Thymus (tissue), 11 donors: Measurements from ENCODE around the gene REV3L. TPM values are rescaled to one million over a fixed set of nuclear protein-coding genes. Genes with fewer than 3 reads are reported as not detected.
A peak's percentile ranks its signal among the peaks of the same experiment; 100 is the strongest.
"Not testable (repeated sequence)": the region's sequence is repeated elsewhere in the genome, so short reads cannot be mapped to it uniquely, and the experiment has no call there.

ENCODE experiments used
- DNase-seq, 9 donors: peaks; one replicate each; pipeline ENCODE4 v3.0.0-alpha.2; 2013; ENCODE audit warnings: low spot score in 9 of 9, low read depth in 6 of 9, missing footprints in 1 of 9
- H3K27ac ChIP-seq, 2 donors: one replicate each; pipeline ENCODE4 v1.5.1; 2013; ENCODE audit warnings: control low read depth in 1 of 2, low read depth in 1 of 2, low read length in 1 of 2, mild to moderate bottlenecking in 1 of 2, moderate library complexity in 1 of 2
- H3K27me3 ChIP-seq, 2 donors: one replicate each; pipeline ENCODE4 v1.5.1; 2013; ENCODE audit warnings: low read length in 1 of 2; ENCODE audit not compliant: control insufficient read depth in 2 of 2, insufficient read depth in 1 of 2
- H3K36me3 ChIP-seq, 2 donors: one replicate each; pipeline ENCODE4 v1.5.1; 2013; ENCODE audit warnings: low read length in 1 of 2, mild to moderate bottlenecking in 1 of 2, moderate library complexity in 1 of 2; ENCODE audit not compliant: control insufficient read depth in 2 of 2, insufficient read depth in 2 of 2
- H3K4me1 ChIP-seq, 2 donors: one replicate each; pipeline ENCODE4 v1.5.1; 2013; ENCODE audit warnings: low read length in 2 of 2; ENCODE audit not compliant: control insufficient read depth in 2 of 2, insufficient read depth in 2 of 2
- H3K4me3 ChIP-seq, 2 donors: one replicate each; pipeline ENCODE4 v1.5.1; 2013; ENCODE audit warnings: low read length in 2 of 2, control low read depth in 1 of 2, mild to moderate bottlenecking in 1 of 2
- H3K9me3 ChIP-seq, 2 donors: one replicate each; pipeline ENCODE4 v1.5.1; 2013; ENCODE audit warnings: low read length in 1 of 2, mild to moderate bottlenecking in 1 of 2; ENCODE audit not compliant: control insufficient read depth in 2 of 2, insufficient read depth in 1 of 2
- WGBS: extraction: QIAGEN DNeasy Blood & Tissue Kit; methylation state at CpG from one replicate; pipeline ENCODE4 v1.1.7; 2013; 5-methylcytosine and 5-hydroxymethylcytosine counted together
- polyA plus RNA-seq: library from polyadenylated mRNA; stranded (reverse); fragments of 200-250 nt; gene quantifications from one replicate; pipeline ENCODE4 v1.2.3, GENCODE V29; 2013
- total RNA-seq: library from RNA; stranded (reverse); fragments of 120-200 nt; gene quantifications from one replicate; pipeline ENCODE4 v1.2.4, GENCODE V29; 2013
- donor health status: healthy.

The REV3L gene
- total and polyA plus RNA-seq, 2 donors, result 21.2 to 29.4 TPM

GRCh38 chr6:111300938-111301800, 181.8 kb downstream of the REV3L start:
- WGBS, result 97% methylated on average over 9 of the region's 9 CpGs
- not testable (repeated sequence) for H3K4me1 ChIP-seq, H3K9me3 ChIP-seq, H3K27ac ChIP-seq, H3K4me3 ChIP-seq, DNase-seq, H3K27me3 ChIP-seq
- H3K36me3 ChIP-seq, result peaks cover 8 to 38% of the 10 kb centered on the region in 2 donors

- Histone ChIP-seq H3K4me1 (peaks cover 0 to 3% of the 10 kb centered on the region in 2 donors), H3K27ac (no peak overlapping the region), H3K9me3 (peaks cover 0 to 1% of the 10 kb centered on the region in 2 donors), H3K4me3 (no peak overlapping the region), H3K36me3 (peaks cover 5 to 23% of the 10 kb centered on the region in 2 donors), H3K27me3 (no peaks in the 10 kb centered on the region)
- no peak for DNase-seq
- WGBS, result 96% methylated on average over 1 of the region's 1 CpG
These were observed 185.2 kb downstream of the REV3L start for GRCh38 chr6:111297776-111298175.

- Histone ChIP-seq H3K27me3 (no peaks in the 10 kb centered on the region), H3K4me1 (peaks cover 0 to 3% of the 10 kb centered on the region in 2 donors), H3K27ac (no peak overlapping the region), H3K36me3 (peaks cover 0 to 10% of the 10 kb centered on the region in 2 donors), H3K9me3 (no peaks in the 10 kb centered on the region), H3K4me3 (no peak overlapping the region)
- 74% methylated on average over 7 of the region's 7 CpGs for WGBS
- peak in 1 of 9 donors; percentile 16 for DNase-seq
These were observed 188.5 kb downstream of the REV3L start for GRCh38 chr6:111294374-111294967.

- WGBS, result 97% methylated on average over 5 of the region's 5 CpGs
These were observed 191.4 kb downstream of the REV3L start for GRCh38 chr6:111291336-111292259.

GRCh38 chr6:111290689-111291335, 192.2 kb downstream of the REV3L start:
- not testable (repeated sequence) for H3K27me3 ChIP-seq, DNase-seq
- 87% methylated on average over 5 of the region's 5 CpGs for WGBS

More at GRCh38 chr6:111291336-111292259, 191.4 kb downstream of the REV3L start:
- peaks cover 0 to 3% of the 10 kb centered on the region in 2 donors for H3K4me1 ChIP-seq
- H3K27ac ChIP-seq, result no peak overlapping the region
- H3K9me3 ChIP-seq, result no peaks in the 10 kb centered on the region
- peaks cover 0 to 1% of the 10 kb centered on the region in 2 donors for H3K36me3 ChIP-seq
- no peak for DNase-seq
- no peak overlapping the region for H3K4me3 ChIP-seq
- H3K27me3 ChIP-seq, result no peaks in the 10 kb centered on the region

GRCh38 chr6:111284356-111284755, 198.7 kb downstream of the REV3L start:
- peaks cover 11 to 12% of the 10 kb centered on the region in 2 donors for H3K36me3 ChIP-seq
- H3K9me3 ChIP-seq, H3K27me3 ChIP-seq, DNase-seq, H3K4me1 ChIP-seq, H3K27ac ChIP-seq, H3K4me3 ChIP-seq: not testable (repeated sequence)
- WGBS, result 87% methylated on average over 5 of the region's 5 CpGs

More at GRCh38 chr6:111290689-111291335, 192.2 kb downstream of the REV3L start:
- H3K9me3 ChIP-seq, H3K36me3 ChIP-seq, H3K27ac ChIP-seq, H3K4me3 ChIP-seq, H3K4me1 ChIP-seq: not testable (repeated sequence)

GRCh38 chr6:111283707-111284106, 199.3 kb downstream of the REV3L start:
- WGBS, result over 99% methylated on average over 2 of the region's 2 CpGs
- H3K36me3 ChIP-seq, result peaks cover 12 to 15% of the 10 kb centered on the region in 2 donors

GRCh38 chr6:111282515-111282914, 200.5 kb downstream of the REV3L start:
- DNase-seq, result no peak
- Histone ChIP-seq H3K36me3 (peaks cover 12 to 26% of the 10 kb centered on the region in 2 donors), H3K27me3 (no peaks in the 10 kb centered on the region), H3K4me3 (no peak overlapping the region), H3K9me3 (no peaks in the 10 kb centered on the region), H3K4me1 (no peaks in the 10 kb centered on the region), H3K27ac (no peak overlapping the region)
- 96% methylated on average over 1 of the region's 1 CpG for WGBS

More at GRCh38 chr6:111283707-111284106, 199.3 kb downstream of the REV3L start:
- no peaks in the 10 kb centered on the region for H3K27me3 ChIP-seq
- DNase-seq, result no peak
- no peaks in the 10 kb centered on the region for H3K9me3 ChIP-seq
- no peaks in the 10 kb centered on the region for H3K4me1 ChIP-seq
- H3K27ac ChIP-seq, result no peak overlapping the region
- H3K4me3 ChIP-seq, result no peak overlapping the region
